Skeletal muscle satellite cell (primary cell): ENCODE data around the gene IFNL4.

ENCODE experiments used
- H3K27me3 ChIP-seq: 2 replicates; pipeline ENCODE4 v1.7.0; 2013; ENCODE audit warnings: low read length; ENCODE audit not compliant: control insufficient read depth, insufficient read depth
- H3K36me3 ChIP-seq: 2 replicates; pipeline ENCODE4 v1.7.0; 2013; ENCODE audit warnings: mild to moderate bottlenecking, control low read depth, low read length; ENCODE audit not compliant: insufficient read depth
- H3K4me1 ChIP-seq: 2 replicates; pipeline ENCODE4 v1.7.0; 2013; ENCODE audit warnings: low read length; ENCODE audit not compliant: control insufficient read depth, insufficient read depth
- H3K4me2 ChIP-seq: 2 replicates; pipeline ENCODE4 v1.7.0; 2013; ENCODE audit warnings: mild to moderate bottlenecking, low read length
- H3K4me3 ChIP-seq: 2 replicates; pipeline ENCODE4 v1.7.0; 2013; ENCODE audit warnings: low read length
- H3K9ac ChIP-seq: 2 replicates; pipeline ENCODE4 v1.7.0; 2013; ENCODE audit warnings: mild to moderate bottlenecking, low read depth, low read length, moderate library complexity
- H3K9me3 ChIP-seq: replicated peaks from 2 replicates; pipeline ENCODE4 v1.7.0; 2013; ENCODE audit warnings: mild to moderate bottlenecking, control low read depth, low read length

IFNL4 gene

GRCh38 chr19:39200803-39201115 is 47.9 kb downstream of the IFNL4 start:
- Histone ChIP-seq H3K4me2 (no peak overlapping the region), H3K9ac (no peak overlapping the region), H3K9me3 (no peaks in the 10 kb centered on the region), H3K27me3 (peaks cover 82% of the 10 kb centered on the region), H3K36me3 (no peaks in the 10 kb centered on the region), H3K4me3 (no peak overlapping the region), H3K4me1 (peaks cover 3% of the 10 kb centered on the region)

GRCh38 chr19:39200066-39200802 is 48.4 kb downstream of the IFNL4 start:
- H3K36me3 ChIP-seq = no peaks in the 10 kb centered on the region
- H3K4me1 ChIP-seq = peaks cover 3% of the 10 kb centered on the region
- H3K4me2 ChIP-seq = no peak overlapping the region
- H3K27me3 ChIP-seq = peaks cover 83% of the 10 kb centered on the region
- H3K9ac ChIP-seq = no peak overlapping the region
- H3K9me3 ChIP-seq = no peaks in the 10 kb centered on the region
- H3K4me3 ChIP-seq = no peak overlapping the region

- Histone ChIP-seq H3K4me2 (peak overlapping the region; percentile 66), H3K4me1 (peaks cover 3% of the 10 kb centered on the region), H3K36me3 (no peaks in the 10 kb centered on the region), H3K4me3 (peak overlapping the region; percentile 50), H3K9ac (no peak overlapping the region), H3K27me3 (peaks cover 81% of the 10 kb centered on the region), H3K9me3 (no peaks in the 10 kb centered on the region)
Observed at GRCh38 chr19:39199025-39199424, 49.6 kb downstream of the IFNL4 start.

GRCh38 chr19:39197808-39198207 is 50.8 kb downstream of the IFNL4 start:
- Histone ChIP-seq H3K4me1 (peaks cover 3% of the 10 kb centered on the region), H3K27me3 (peaks cover 77% of the 10 kb centered on the region), H3K9ac (no peak overlapping the region), H3K9me3 (no peaks in the 10 kb centered on the region), H3K36me3 (no peaks in the 10 kb centered on the region), H3K4me3 (no peak overlapping the region), H3K4me2 (no peak overlapping the region)

- H3K4me2 ChIP-seq = peak within 1 kb of the TSS; percentile 32
- no peak within 1 kb of the TSS for H3K4me3 ChIP-seq
- H3K9ac ChIP-seq = no peak within 1 kb of the TSS
- peaks cover 3% of the 10 kb centered on the region for H3K4me1 ChIP-seq
- peaks cover 73% of the 10 kb centered on the region for H3K27me3 ChIP-seq
- H3K9me3 ChIP-seq = no peaks in the 10 kb centered on the region
- H3K36me3 ChIP-seq = no peaks in the 10 kb centered on the region
Observed at GRCh38 chr19:39196860-39197562, 51.6 kb downstream of the IFNL4 start, which contains the start of gene NCCRP1. NCCRP1 (plus strand) TSS chr19:39196964; CDS start chr19:39196983, 19 bp downstream.

- Histone ChIP-seq H3K4me2 (no peak overlapping the region), H3K4me1 (peaks cover 3% of the 10 kb centered on the region), H3K4me3 (no peak overlapping the region), H3K9ac (no peak overlapping the region), H3K27me3 (peaks cover 73% of the 10 kb centered on the region), H3K36me3 (no peaks in the 10 kb centered on the region), H3K9me3 (no peaks in the 10 kb centered on the region)
Observed at GRCh38 chr19:39196320-39196719, 52.3 kb downstream of the IFNL4 start.
